Mucosa of descending colon (tissue), 3 donors: ENCODE results near the gene CYB5R3. TPM values are rescaled to one million over a fixed set of nuclear protein-coding genes. Genes with fewer than 3 reads are reported as not detected.

Source experiments
- ATAC-seq: fragments of 200-7000 bp; cut with Tn5 transposase; one replicate; pipeline ENCODE4 v1.9.1; 2020; ENCODE audit warnings: mild to moderate bottlenecking, moderate library complexity
- DNase-seq, 3 donors: peaks; one replicate each; pipeline ENCODE4 v3.0.0-alpha.2; 2020
- H3K36me3 ChIP-seq: fragments of 200-600 bp; one replicate; pipeline ENCODE4 v1.8.0; 2021; ENCODE audit warnings: low read depth, mild to moderate bottlenecking
- H3K4me1 ChIP-seq: fragments of 200-600 bp; one replicate; pipeline ENCODE4 v1.8.0; 2021; ENCODE audit warnings: low read depth, mild to moderate bottlenecking
- H3K4me3 ChIP-seq: fragments of 200-600 bp; one replicate; pipeline ENCODE4 v1.8.0; 2021; ENCODE audit warnings: mild to moderate bottlenecking
- H3K9me3 ChIP-seq: fragments of 200-600 bp; one replicate; pipeline ENCODE4 v1.8.0; 2021; ENCODE audit warnings: mild to moderate bottlenecking
- CTCF ChIP-seq: fragments of 200-600 bp; IDR thresholded peaks from one replicate; pipeline ENCODE4 v1.8.0; 2022; ENCODE audit warnings: antibody characterized with exemption, mild to moderate bottlenecking
- intact Hi-C, 2 donors: fragments of 100-400 bp; cut with DNase I in 1 of 2; cut with micrococcal nuclease in 1 of 2; formaldehyde crosslinking; loops; one replicate each; pipeline versions ENCODE4 v1.11.0 to v1.11.1; 2022; cut with DNase I, micrococcal nuclease
- total RNA-seq, 3 donors: library from RNA; stranded (reverse); fragmentation: NEBNext Ultra II Directional in 2 of 3; extraction: Animal tissue kit (Norgen Biotek cat#: 25700) in 2 of 3; gene quantifications; one replicate each; pipeline versions ENCODE4 v1.2.1 to v1.2.4, GENCODE V29; 2021 to 2023
- donor health status: DM: no; HTN: no; CAD: no; lungs with moderate emphysema.
- donor health status: DM: no; HTN: no; CAD: no.
- donor health status: DM: no; HTN: yes; CAD: no.

Gene CYB5R3
- total RNA-seq, 3 donors from 2014 or later, result 139 to 211 (median 176) TPM

- Histone ChIP-seq H3K4me3 (no peak overlapping the region), H3K4me1 (peaks cover 46% of the 10 kb centered on the region), H3K9me3 (no peaks in the 10 kb centered on the region), H3K36me3 (peaks cover 8% of the 10 kb centered on the region)
- no peak for TF ChIP-seq CTCF
- intact Hi-C loops, result no loop called here
- no peak for ATAC-seq
- DNase-seq, result no peak
These were observed 25.3 kb downstream of the CYB5R3 start for GRCh38 chr22:42623756-42624441.

GRCh38 chr22:42623301-42623751 lies 25.9 kb downstream of the CYB5R3 start:
- no peak for TF ChIP-seq CTCF
- no peaks in the 10 kb centered on the region for H3K9me3 ChIP-seq
- H3K4me1 ChIP-seq, result peaks cover 46% of the 10 kb centered on the region
- intact Hi-C loops, result no loop called here
- H3K4me3 ChIP-seq, result no peak overlapping the region
- peaks cover 8% of the 10 kb centered on the region for H3K36me3 ChIP-seq
- ATAC-seq (peak; percentile 10), DNase-seq (peak in 2 of 3 donors; percentile 70 to 82)

- no peaks in the 10 kb centered on the region for H3K9me3 ChIP-seq
- H3K4me1 ChIP-seq, result peaks cover 46% of the 10 kb centered on the region
- H3K4me3 ChIP-seq, result no peak overlapping the region
- H3K36me3 ChIP-seq, result peaks cover 8% of the 10 kb centered on the region
- ATAC-seq, result no peak
- TF ChIP-seq CTCF, result no peak
- DNase-seq, result no peak
- intact Hi-C loops, result no loop called here
These were observed 27.0 kb downstream of the CYB5R3 start for GRCh38 chr22:42622061-42622710.

- TF ChIP-seq CTCF, result peak; percentile 87
- Histone ChIP-seq H3K9me3 (no peaks in the 10 kb centered on the region), H3K4me1 (peaks cover 46% of the 10 kb centered on the region), H3K36me3 (peaks cover 4% of the 10 kb centered on the region), H3K4me3 (no peak overlapping the region)
- peak; percentile 75 for ATAC-seq
- intact Hi-C loops, result no loop called here
- DNase-seq, result peak; percentile 75 to 86 (median 82)
These were observed 27.6 kb downstream of the CYB5R3 start for GRCh38 chr22:42621505-42622002.

GRCh38 chr22:42620084-42620483 lies 29.1 kb downstream of the CYB5R3 start:
- intact Hi-C loops, result no loop called here
- Histone ChIP-seq H3K9me3 (no peaks in the 10 kb centered on the region), H3K4me1 (peaks cover 54% of the 10 kb centered on the region), H3K36me3 (peaks cover 4% of the 10 kb centered on the region), H3K4me3 (no peak overlapping the region)
- no peak for TF ChIP-seq CTCF
- DNase-seq (no peak), ATAC-seq (no peak)
